Karpas-422 (cell line): ENCODE measurements around the gene MRPL58. TPM values are rescaled to one million over a fixed set of nuclear protein-coding genes. Genes with fewer than 3 reads are reported as not detected.

Source experiments
- DNase-seq: peaks from one replicate; pipeline ENCODE4 v3.0.0-alpha.2; 2015
- H2AFZ ChIP-seq: fragments of 200-600 bp; sonication (generic); 2 replicates; pipeline ENCODE4 v1.6.1; 2014; ENCODE audit warnings: antibody characterized with exemption, low read length, mixed read lengths
- H3K27ac ChIP-seq: fragments of 200-600 bp; sonication (generic); 2 replicates; pipeline ENCODE4 v1.5.1; 2014; ENCODE audit warnings: mild to moderate bottlenecking, low read length, moderate library complexity
- H3K27me3 ChIP-seq: fragments of 200-600 bp; sonication (generic); 2 replicates; pipeline ENCODE4 v1.6.1; 2014; ENCODE audit warnings: low read length, mixed read lengths
- H3K36me3 ChIP-seq: fragments of 200-600 bp; sonication (generic); 2 replicates; pipeline ENCODE4 v1.6.1; 2014; ENCODE audit warnings: low read length, mixed read lengths; ENCODE audit not compliant: insufficient read depth
- H3K4me1 ChIP-seq: fragments of 200-600 bp; sonication (generic); 2 replicates; pipeline ENCODE4 v1.6.1; 2014; ENCODE audit warnings: mild to moderate bottlenecking, low read length, mixed read lengths
- H3K4me2 ChIP-seq: fragments of 200-600 bp; sonication (generic); 2 replicates; pipeline ENCODE4 v1.6.1; 2014; ENCODE audit warnings: low read length, low read depth, mild to moderate bottlenecking; ENCODE audit not compliant: poor library complexity, severe bottlenecking
- H3K4me3 ChIP-seq: fragments of 200-600 bp; sonication (generic); 2 replicates; pipeline ENCODE4 v1.5.1; 2014; ENCODE audit warnings: mild to moderate bottlenecking, antibody characterized with exemption, low read length, mixed read lengths
- H3K79me2 ChIP-seq: fragments of 200-600 bp; sonication (generic); 2 replicates; pipeline ENCODE4 v1.6.1; 2014; ENCODE audit warnings: mild to moderate bottlenecking, low read length, mixed read lengths
- H3K9ac ChIP-seq: fragments of 200-600 bp; sonication (generic); 2 replicates; pipeline ENCODE4 v1.6.0; 2014; ENCODE audit warnings: low read length
- H3K9me2 ChIP-seq: fragments of 200-600 bp; sonication (generic), shearing (Covaris generic); replicated peaks from 2 replicates; pipeline ENCODE4 v1.6.0; 2014; ENCODE audit warnings: mild to moderate bottlenecking, low read length, moderate library complexity; ENCODE audit not compliant: insufficient read depth
- H3K9me3 ChIP-seq: fragments of 300-700, 200-600 bp; sonication (generic); 2 replicates; pipeline ENCODE4 v1.6.1; 2014; ENCODE audit warnings: low read length, mixed read lengths
- H4K20me1 ChIP-seq: fragments of 200-600 bp; sonication (generic); 2 replicates; pipeline ENCODE4 v1.6.1; 2014; ENCODE audit warnings: mild to moderate bottlenecking, antibody characterized with exemption, low read length, low read depth; ENCODE audit not compliant: insufficient read depth
- total RNA-seq: library from RNA; depleted of rRNA; stranded (reverse); fragments of >200 nt; shearing (Covaris generic); gene quantifications from 2 replicates; pipeline ENCODE4 v1.2.3, GENCODE V29; 2014; ENCODE audit warnings: low replicate concordance

Gene MRPL58
- total RNA-seq, 1 experiment from 2014 or later: 33.8 TPM

- H4K20me1 ChIP-seq: no peaks in the 10 kb centered on the region
- H3K79me2 ChIP-seq: no peaks in the 10 kb centered on the region
- H3K9ac ChIP-seq: no peak overlapping the region
- no peak overlapping the region for H3K27ac ChIP-seq
- H3K9me2 ChIP-seq: no peaks in the 10 kb centered on the region
- no peaks in the 10 kb centered on the region for H3K27me3 ChIP-seq
- no peak overlapping the region for H2AFZ ChIP-seq
- no peak overlapping the region for H3K4me3 ChIP-seq
- H3K4me1 ChIP-seq: no peaks in the 10 kb centered on the region
- no peak for DNase-seq
- H3K9me3 ChIP-seq: no peaks in the 10 kb centered on the region
- no peak overlapping the region for H3K4me2 ChIP-seq
- no peaks in the 10 kb centered on the region for H3K36me3 ChIP-seq
Measured at GRCh38 chr17:74995847-74996246, 16.6 kb upstream of the MRPL58 start.

DNA sequence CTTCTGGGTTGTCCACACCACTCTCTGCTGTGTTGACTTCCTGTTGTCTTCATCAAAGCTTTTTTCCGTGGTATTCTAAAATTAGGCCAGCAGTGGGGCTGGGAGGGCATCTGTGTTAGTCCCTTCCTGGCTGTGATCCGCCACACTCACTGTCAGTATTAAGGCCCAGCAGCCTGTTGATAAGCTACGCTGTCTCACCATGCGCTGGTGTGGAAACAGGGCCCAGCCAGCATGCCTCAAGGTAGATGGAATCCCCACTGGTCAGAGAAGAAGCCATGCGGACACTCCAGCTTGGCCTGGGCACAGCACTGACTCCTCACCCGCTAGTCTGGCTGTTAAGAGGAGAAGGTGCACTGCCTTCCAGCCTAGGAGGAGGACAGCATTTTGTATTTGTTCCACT lies 13.7 kb upstream of the MRPL58 start:
- Histone ChIP-seq H4K20me1 (no peaks in the 10 kb centered on the region), H3K9me2 (no peaks in the 10 kb centered on the region), H3K4me2 (no peak overlapping the region), H3K27ac (no peak overlapping the region), H3K9me3 (no peaks in the 10 kb centered on the region), H3K36me3 (no peaks in the 10 kb centered on the region), H3K4me1 (no peaks in the 10 kb centered on the region), H3K4me3 (no peak overlapping the region), H3K9ac (no peak overlapping the region), H2AFZ (no peak overlapping the region), H3K79me2 (no peaks in the 10 kb centered on the region), H3K27me3 (no peaks in the 10 kb centered on the region)
- no peak for DNase-seq

DNA sequence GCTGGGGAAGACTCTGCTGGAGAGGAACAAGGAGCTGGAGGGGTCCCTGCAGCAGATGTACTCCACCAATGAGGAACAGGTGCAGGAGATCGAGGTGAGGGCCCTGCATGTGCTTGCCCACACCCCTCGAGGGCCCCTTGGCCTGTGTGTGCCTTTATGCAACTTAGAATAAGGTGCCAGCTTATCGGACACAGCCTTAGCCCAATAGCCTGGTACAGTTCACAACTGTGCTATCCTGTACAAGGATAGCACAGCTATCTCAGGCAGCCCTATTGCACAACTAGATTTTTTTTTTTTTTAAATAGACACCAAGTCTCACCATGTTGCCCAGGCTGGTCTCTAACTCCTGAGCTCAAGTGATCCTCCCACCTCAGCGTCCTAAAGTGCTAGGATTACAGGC lies 12.9 kb upstream of the MRPL58 start:
- no peaks in the 10 kb centered on the region for H3K79me2 ChIP-seq

DNA sequence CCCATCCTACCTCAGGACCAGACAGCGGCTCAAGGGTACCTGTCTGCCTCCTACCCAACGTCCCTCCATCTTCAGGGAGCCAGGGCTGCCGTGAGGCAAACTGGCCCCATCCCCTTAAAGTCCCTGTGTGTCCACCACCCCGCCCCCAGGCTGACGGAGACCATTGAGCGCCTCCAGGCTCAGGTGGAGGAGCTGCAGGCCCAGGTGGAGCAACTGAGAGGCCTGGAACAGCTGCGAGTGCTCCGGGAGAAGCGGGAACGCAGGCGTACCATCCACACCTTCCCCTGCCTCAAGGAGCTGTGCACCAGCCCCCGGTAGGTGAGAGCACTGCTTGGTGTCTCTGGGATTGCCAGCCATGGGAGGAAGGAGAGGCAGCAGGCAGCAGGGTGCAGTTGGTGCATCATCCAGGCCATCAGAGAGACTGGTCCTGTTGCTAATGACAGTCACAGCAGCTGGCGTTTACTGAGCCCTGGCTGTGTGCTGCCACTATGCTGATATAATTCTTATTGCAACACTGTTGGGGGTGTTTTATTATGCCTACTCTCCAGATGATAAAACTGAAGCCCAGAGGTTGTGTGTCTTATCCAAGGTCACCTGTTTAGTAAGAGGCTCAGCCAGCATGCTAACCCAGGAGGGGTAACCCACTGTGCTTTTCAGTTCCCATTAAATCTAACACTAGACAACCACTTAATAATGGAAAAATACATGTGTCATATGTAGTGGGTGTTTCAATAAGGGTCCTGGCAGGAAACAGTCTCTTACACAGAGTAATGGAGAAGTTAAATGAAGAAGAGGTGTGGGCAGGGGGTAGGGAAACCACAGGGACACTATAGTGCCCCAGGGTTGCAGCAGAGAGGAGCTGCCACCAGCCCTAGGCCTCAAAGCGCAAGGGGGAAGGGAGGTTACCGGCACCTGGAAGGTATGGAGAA lies 10.3 kb upstream of the MRPL58 start:
- no peak overlapping the region for H3K4me2 ChIP-seq
- H3K9me2 ChIP-seq: no peaks in the 10 kb centered on the region
- DNase-seq: no peak
- H3K79me2 ChIP-seq: no peaks in the 10 kb centered on the region
- no peaks in the 10 kb centered on the region for H3K4me1 ChIP-seq
- H3K36me3 ChIP-seq: no peaks in the 10 kb centered on the region
- H3K9ac ChIP-seq: no peak overlapping the region
- H2AFZ ChIP-seq: no peak overlapping the region
- no peak overlapping the region for H3K27ac ChIP-seq
- no peaks in the 10 kb centered on the region for H3K9me3 ChIP-seq
- no peak overlapping the region for H3K4me3 ChIP-seq
- no peaks in the 10 kb centered on the region for H3K27me3 ChIP-seq
- H4K20me1 ChIP-seq: no peaks in the 10 kb centered on the region

More for the DNA sequence above, 12.9 kb upstream of the MRPL58 start:
- no peak overlapping the region for H3K4me3 ChIP-seq
- no peak overlapping the region for H2AFZ ChIP-seq
- no peaks in the 10 kb centered on the region for H3K36me3 ChIP-seq
- H3K27me3 ChIP-seq: no peaks in the 10 kb centered on the region
- no peak overlapping the region for H3K4me2 ChIP-seq
- H3K4me1 ChIP-seq: no peaks in the 10 kb centered on the region
- no peak for DNase-seq
- no peaks in the 10 kb centered on the region for H4K20me1 ChIP-seq
- H3K9me3 ChIP-seq: no peaks in the 10 kb centered on the region
- no peak overlapping the region for H3K27ac ChIP-seq
- no peak overlapping the region for H3K9ac ChIP-seq
- H3K9me2 ChIP-seq: no peaks in the 10 kb centered on the region

- H3K9me3 ChIP-seq: no peaks in the 10 kb centered on the region
Measured at GRCh38 chr17:75003070-75003956, 9.2 kb upstream of the MRPL58 start.

DNA sequence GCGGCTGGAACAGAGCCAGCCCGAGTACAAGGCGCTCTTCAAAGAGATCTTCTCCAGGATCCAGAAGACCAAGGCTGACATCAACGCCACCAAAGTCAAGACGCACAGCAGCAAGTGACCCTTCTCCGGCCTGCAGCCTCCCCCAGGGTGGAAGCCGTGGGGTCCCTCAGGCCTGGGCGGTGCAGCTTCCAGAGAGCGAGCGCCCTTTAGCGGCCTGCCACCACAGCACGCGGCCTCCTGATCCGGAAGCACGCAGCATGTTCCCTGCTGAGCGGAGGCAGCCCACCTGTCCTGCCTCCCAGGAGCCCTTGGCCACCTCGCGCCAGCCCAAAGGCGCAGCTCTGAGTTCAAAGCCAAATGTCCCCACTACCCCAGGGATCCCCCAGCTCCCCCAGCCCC lies 8.5 kb upstream of the MRPL58 start:
- Histone ChIP-seq H3K27ac (no peak overlapping the region), H3K9me2 (no peaks in the 10 kb centered on the region), H3K4me3 (no peak overlapping the region), H4K20me1 (no peaks in the 10 kb centered on the region), H3K9ac (no peak overlapping the region), H3K79me2 (no peaks in the 10 kb centered on the region), H3K36me3 (no peaks in the 10 kb centered on the region), H3K4me1 (no peaks in the 10 kb centered on the region), H3K9me3 (no peaks in the 10 kb centered on the region), H3K27me3 (no peaks in the 10 kb centered on the region), H2AFZ (no peak overlapping the region), H3K4me2 (no peak overlapping the region)
- DNase-seq: no peak

More at GRCh38 chr17:75003070-75003956, 9.2 kb upstream of the MRPL58 start:
- Histone ChIP-seq H3K79me2 (no peaks in the 10 kb centered on the region), H3K9ac (no peak overlapping the region), H3K27me3 (no peaks in the 10 kb centered on the region), H3K4me1 (no peaks in the 10 kb centered on the region), H3K4me3 (no peak overlapping the region), H3K27ac (no peak overlapping the region), H3K4me2 (no peak overlapping the region), H4K20me1 (no peaks in the 10 kb centered on the region), H2AFZ (no peak overlapping the region), H3K36me3 (no peaks in the 10 kb centered on the region), H3K9me2 (no peaks in the 10 kb centered on the region)
- no peak for DNase-seq

DNA sequence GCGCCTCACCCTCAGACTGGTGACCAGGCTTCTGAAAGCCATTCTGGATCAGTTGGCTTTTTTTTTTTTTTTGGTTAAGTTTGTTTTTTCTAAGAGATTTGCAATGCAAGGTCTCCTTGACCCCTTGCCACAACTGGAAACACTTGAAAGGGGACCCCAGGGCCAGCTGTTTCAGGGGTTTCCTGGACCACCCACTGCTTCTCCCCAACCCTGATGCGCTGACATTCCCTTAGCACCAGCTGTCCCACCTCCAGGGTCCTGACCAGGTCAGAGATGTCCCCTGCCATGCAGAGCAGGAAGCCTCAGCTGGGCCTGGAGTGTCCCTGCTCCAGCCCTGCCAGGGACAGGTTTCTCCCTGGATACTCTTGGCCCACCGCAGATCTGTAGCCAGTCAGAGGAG lies 8.1 kb upstream of the MRPL58 start:
- H3K4me3 ChIP-seq: no peak overlapping the region
- no peaks in the 10 kb centered on the region for H3K9me3 ChIP-seq
- H2AFZ ChIP-seq: no peak overlapping the region
- H3K27ac ChIP-seq: no peak overlapping the region
- H3K27me3 ChIP-seq: no peaks in the 10 kb centered on the region
- H3K4me2 ChIP-seq: no peak overlapping the region
- no peak for DNase-seq
- no peaks in the 10 kb centered on the region for H3K36me3 ChIP-seq
- H3K4me1 ChIP-seq: no peaks in the 10 kb centered on the region
- H4K20me1 ChIP-seq: no peaks in the 10 kb centered on the region
- H3K9ac ChIP-seq: no peak overlapping the region
- H3K79me2 ChIP-seq: no peaks in the 10 kb centered on the region
- H3K9me2 ChIP-seq: no peaks in the 10 kb centered on the region

- no peak for DNase-seq
- no peaks in the 10 kb centered on the region for H3K27me3 ChIP-seq
Measured at GRCh38 chr17:75005291-75005690, 7.2 kb upstream of the MRPL58 start.

More at GRCh38 chr17:75005291-75005690, 7.2 kb upstream of the MRPL58 start:
- Histone ChIP-seq H3K9ac (no peak overlapping the region), H3K9me2 (no peaks in the 10 kb centered on the region), H3K9me3 (no peaks in the 10 kb centered on the region), H3K36me3 (no peaks in the 10 kb centered on the region), H4K20me1 (no peaks in the 10 kb centered on the region), H3K4me1 (no peaks in the 10 kb centered on the region), H2AFZ (no peak overlapping the region), H3K4me3 (no peak overlapping the region), H3K27ac (no peak overlapping the region), H3K4me2 (no peak overlapping the region), H3K79me2 (no peaks in the 10 kb centered on the region)
